Measurements from ENCODE around the gene BOD1L1. TPM values are rescaled to one million over a fixed set of nuclear protein-coding genes. Genes with fewer than 3 reads are reported as not detected.

Gene BOD1L1
- total RNA-seq, result 10 to 100 TPM; 37.7 to 43.1 TPM

GRCh38 chr4:13627606-13628311 is at the start of gene BOD1L1:
TSS of gene BOD1L1 (minus strand) at chr4:13627725. CDS start at chr4:13627587, 138 bp downstream.
- H3K36me3 Mint-ChIP-seq (ENCODE audit: low read depth), result peaks cover 5% of the 10 kb centered on the region
- peak; percentile 80 for DNase-seq
- H3K27ac Mint-ChIP-seq, result peak within 1 kb of the TSS; percentile 97
- POLR2A ChIA-PET, result no interaction called here
- H3K4me3 Mint-ChIP-seq, result peak within 1 kb of the TSS; percentile 87
- no peaks in the 10 kb centered on the region for H3K9me3 Mint-ChIP-seq
- H3K27me3 Mint-ChIP-seq, result no peaks in the 10 kb centered on the region
- CTCF ChIA-PET, result interaction anchor here (0.7 to 3.2 kb wide), 4 partner anchors 14 to 23 kb away, joined by 3 to 14 read pairs (median 4); no protein-coding TSS in a partner anchor
- H3K4me1 Mint-ChIP-seq, result peaks cover 34% of the 10 kb centered on the region

GRCh38 chr4:13674971-13675370 is 47.4 kb upstream of the BOD1L1 start:
- Mint-ChIP-seq H3K27me3 (peaks cover 4% of the 10 kb centered on the region), H3K27ac (no peak overlapping the region), H3K9me3 (peaks cover 9% of the 10 kb centered on the region), H3K4me3 (no peak overlapping the region), H3K36me3 (ENCODE audit: low read depth) (no peaks in the 10 kb centered on the region), H3K4me1 (no peaks in the 10 kb centered on the region)
- ChIA-PET CTCF (no interaction called here), POLR2A (no interaction called here)
- DNase-seq, result no peak

- ChIA-PET POLR2A (no interaction called here), CTCF (no interaction called here)
Observed at GRCh38 chr4:13673167-13673566, 45.6 kb upstream of the BOD1L1 start.

GRCh38 chr4:13670456-13671160 is 43.1 kb upstream of the BOD1L1 start:
- POLR2A ChIA-PET, result no interaction called here
- H3K27ac Mint-ChIP-seq, result no peak overlapping the region
- DNase-seq, result no peak
- H3K27me3 Mint-ChIP-seq, result peaks cover 4% of the 10 kb centered on the region
- no peaks in the 10 kb centered on the region for H3K4me1 Mint-ChIP-seq
- CTCF ChIA-PET, result interaction anchor here (1.1 to 1.8 kb wide), 2 partner anchors 14 to 16 kb away, joined by 3 to 6 read pairs; no protein-coding TSS in a partner anchor
- H3K4me3 Mint-ChIP-seq, result no peak overlapping the region
- no peaks in the 10 kb centered on the region for H3K36me3 Mint-ChIP-seq (ENCODE audit: low read depth)
- H3K9me3 Mint-ChIP-seq, result no peaks in the 10 kb centered on the region

More at GRCh38 chr4:13673167-13673566, 45.6 kb upstream of the BOD1L1 start:
- Mint-ChIP-seq H3K9me3 (peaks cover 3% of the 10 kb centered on the region), H3K27me3 (peaks cover 4% of the 10 kb centered on the region), H3K27ac (no peak overlapping the region), H3K4me1 (no peaks in the 10 kb centered on the region), H3K4me3 (no peak overlapping the region), H3K36me3 (ENCODE audit: low read depth) (no peaks in the 10 kb centered on the region)
- no peak for DNase-seq

GRCh38 chr4:13665701-13666660 is 38.5 kb upstream of the BOD1L1 start:
- Mint-ChIP-seq H3K4me1 (no peaks in the 10 kb centered on the region), H3K27me3 (no peaks in the 10 kb centered on the region), H3K36me3 (ENCODE audit: low read depth) (no peaks in the 10 kb centered on the region), H3K27ac (no peak overlapping the region), H3K9me3 (no peaks in the 10 kb centered on the region), H3K4me3 (no peak overlapping the region)
- POLR2A ChIA-PET, result no interaction called here
- no peak for DNase-seq
- CTCF ChIA-PET, result no interaction called here

GRCh38 chr4:13659341-13660070 is 32.0 kb upstream of the BOD1L1 start:
- CTCF ChIA-PET, result no interaction called here
- Mint-ChIP-seq H3K27me3 (peaks cover 4% of the 10 kb centered on the region), H3K4me1 (peaks cover 12% of the 10 kb centered on the region), H3K36me3 (ENCODE audit: low read depth) (no peaks in the 10 kb centered on the region), H3K27ac (no peak overlapping the region), H3K9me3 (no peaks in the 10 kb centered on the region), H3K4me3 (no peak overlapping the region)
- POLR2A ChIA-PET, result no interaction called here
- DNase-seq, result no peak

GRCh38 chr4:13656569-13657405 is 29.3 kb upstream of the BOD1L1 start:
- ChIA-PET CTCF (interaction anchor here (0.6 to 2.0 kb wide), 5 partner anchors 10 to 1817 kb away, joined by 3 to 6 read pairs (median 4); no protein-coding TSS in a partner anchor), POLR2A (no interaction called here)
- Mint-ChIP-seq H3K27ac (peak overlapping the region; percentile 63), H3K36me3 (ENCODE audit: low read depth) (no peaks in the 10 kb centered on the region), H3K9me3 (no peaks in the 10 kb centered on the region), H3K27me3 (peaks cover 4% of the 10 kb centered on the region), H3K4me1 (peaks cover 16% of the 10 kb centered on the region), H3K4me3 (peak overlapping the region; percentile 56)
- DNase-seq, result peak; percentile 52

GRCh38 chr4:13654162-13654797 is 26.8 kb upstream of the BOD1L1 start:
- ChIA-PET CTCF (interaction anchor here (0.6 to 2.0 kb wide), 10 partner anchors 8 to 1854 kb away, joined by 3 to 10 read pairs (median 4); no protein-coding TSS in a partner anchor), POLR2A (no interaction called here)
- Mint-ChIP-seq H3K27ac (no peak overlapping the region), H3K9me3 (no peaks in the 10 kb centered on the region), H3K4me1 (peaks cover 16% of the 10 kb centered on the region), H3K27me3 (peaks cover 4% of the 10 kb centered on the region), H3K36me3 (ENCODE audit: low read depth) (no peaks in the 10 kb centered on the region), H3K4me3 (peak overlapping the region; percentile 77)
- DNase-seq, result peak; percentile 83

GRCh38 chr4:13653766-13654161 is 26.2 kb upstream of the BOD1L1 start:
- H3K27ac Mint-ChIP-seq, result no peak overlapping the region
- peak overlapping the region; percentile 77 for H3K4me3 Mint-ChIP-seq
- peaks cover 4% of the 10 kb centered on the region for H3K27me3 Mint-ChIP-seq
- DNase-seq, result no peak
- CTCF ChIA-PET, result interaction anchor here (0.8 to 2.0 kb wide), 5 partner anchors 8 to 1855 kb away, joined by 3 to 10 read pairs (median 4); no protein-coding TSS in a partner anchor
- H3K4me1 Mint-ChIP-seq, result peaks cover 16% of the 10 kb centered on the region
- no peaks in the 10 kb centered on the region for H3K9me3 Mint-ChIP-seq
- H3K36me3 Mint-ChIP-seq (ENCODE audit: low read depth), result no peaks in the 10 kb centered on the region
- POLR2A ChIA-PET, result no interaction called here

GRCh38 chr4:13647031-13647430 is 19.5 kb upstream of the BOD1L1 start:
- Mint-ChIP-seq H3K9me3 (no peaks in the 10 kb centered on the region), H3K4me1 (peaks cover 7% of the 10 kb centered on the region), H3K27ac (no peak overlapping the region), H3K27me3 (peaks cover 15% of the 10 kb centered on the region), H3K4me3 (no peak overlapping the region), H3K36me3 (ENCODE audit: low read depth) (no peaks in the 10 kb centered on the region)
- ChIA-PET CTCF (interaction anchor here (0.7 to 1.8 kb wide), 3 partner anchors 8 to 19 kb away, joined by 3 to 5 read pairs (median 5); partner anchors contain the start of gene BOD1L1), POLR2A (no interaction called here)
- DNase-seq, result no peak

- H3K27me3 Mint-ChIP-seq, result peaks cover 22% of the 10 kb centered on the region
- no peak overlapping the region for H3K4me3 Mint-ChIP-seq
- H3K9me3 Mint-ChIP-seq, result no peaks in the 10 kb centered on the region
- H3K36me3 Mint-ChIP-seq (ENCODE audit: low read depth), result no peaks in the 10 kb centered on the region
- CTCF ChIA-PET, result interaction anchor here (1.1 to 2.1 kb wide), 2 partner anchors 9 kb away, joined by 4 to 7 read pairs; no protein-coding TSS in a partner anchor
- DNase-seq, result no peak
- POLR2A ChIA-PET, result no interaction called here
- H3K27ac Mint-ChIP-seq, result no peak overlapping the region
- H3K4me1 Mint-ChIP-seq, result peaks cover 7% of the 10 kb centered on the region
Observed at GRCh38 chr4:13645075-13645474, 17.6 kb upstream of the BOD1L1 start.

All from activated CD4-positive, alpha-beta T cell treated with anti-CD3 and anti-CD28 coated beads, Interleukin-2, amount 10 ng/mL, durations not matched to agents 7 days and 5 days (primary cell).